NCI-H1436 treated with DMSO at 0.1 percent for 48 hours (cell line): ENCODE results near the gene AUNIP.

Experiments
- DNase-seq: peaks from one replicate; lab custom pipeline; 2025; lab: John Stamatoyannopoulos, UW

Gene AUNIP, protein sequence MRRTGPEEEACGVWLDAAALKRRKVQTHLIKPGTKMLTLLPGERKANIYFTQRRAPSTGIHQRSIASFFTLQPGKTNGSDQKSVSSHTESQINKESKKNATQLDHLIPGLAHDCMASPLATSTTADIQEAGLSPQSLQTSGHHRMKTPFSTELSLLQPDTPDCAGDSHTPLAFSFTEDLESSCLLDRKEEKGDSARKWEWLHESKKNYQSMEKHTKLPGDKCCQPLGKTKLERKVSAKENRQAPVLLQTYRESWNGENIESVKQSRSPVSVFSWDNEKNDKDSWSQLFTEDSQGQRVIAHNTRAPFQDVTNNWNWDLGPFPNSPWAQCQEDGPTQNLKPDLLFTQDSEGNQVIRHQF

DNA sequence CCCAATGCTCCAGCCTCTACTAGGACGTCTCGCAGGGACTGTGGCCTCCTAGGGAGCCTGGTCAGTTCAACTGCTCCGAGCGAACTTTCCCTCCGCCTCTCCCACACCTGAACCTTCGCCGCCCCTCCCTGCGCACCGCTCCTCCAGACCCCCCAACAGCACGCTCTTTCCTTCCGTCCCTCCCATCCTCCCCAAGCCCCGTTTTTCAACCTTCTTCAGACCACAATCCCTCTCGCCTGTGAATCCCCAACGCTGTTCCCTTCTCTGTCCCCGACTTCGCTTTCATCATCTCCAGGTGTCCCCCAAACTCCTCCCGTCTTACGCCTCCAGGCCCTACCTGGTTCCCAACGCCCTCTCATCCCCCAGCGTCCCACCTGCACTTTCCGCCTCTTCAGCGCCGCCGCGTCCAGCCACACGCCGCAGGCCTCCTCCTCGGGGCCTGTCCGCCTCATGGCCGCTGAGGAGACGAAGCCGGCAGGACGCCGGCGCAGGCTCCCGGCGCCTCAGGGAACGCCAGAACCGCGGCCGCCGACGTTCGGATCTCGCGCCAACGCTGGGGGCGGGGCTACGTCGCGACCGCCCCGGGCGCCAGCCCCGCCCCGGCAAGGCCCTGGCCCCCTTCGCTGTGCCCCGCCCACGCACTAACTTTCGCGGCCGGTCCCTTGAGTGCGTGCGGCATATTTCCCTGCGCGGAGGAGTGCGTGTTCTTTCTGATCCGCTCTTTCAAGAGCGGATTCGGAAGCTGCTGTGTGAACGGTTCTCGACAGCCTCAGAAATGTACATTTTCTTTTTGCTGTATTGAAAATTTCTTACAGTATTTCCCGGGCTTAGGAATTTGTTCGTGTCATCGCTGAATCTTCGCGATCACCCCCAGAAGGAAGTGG is at the start of gene AUNIP:
Gene AUNIP, minus strand, starts transcription at position 552 of the 884 bp plus-strand sequence. Its CDS starts 100 bp downstream, at position 452.
- peak; percentile 12 for DNase-seq

DNA sequence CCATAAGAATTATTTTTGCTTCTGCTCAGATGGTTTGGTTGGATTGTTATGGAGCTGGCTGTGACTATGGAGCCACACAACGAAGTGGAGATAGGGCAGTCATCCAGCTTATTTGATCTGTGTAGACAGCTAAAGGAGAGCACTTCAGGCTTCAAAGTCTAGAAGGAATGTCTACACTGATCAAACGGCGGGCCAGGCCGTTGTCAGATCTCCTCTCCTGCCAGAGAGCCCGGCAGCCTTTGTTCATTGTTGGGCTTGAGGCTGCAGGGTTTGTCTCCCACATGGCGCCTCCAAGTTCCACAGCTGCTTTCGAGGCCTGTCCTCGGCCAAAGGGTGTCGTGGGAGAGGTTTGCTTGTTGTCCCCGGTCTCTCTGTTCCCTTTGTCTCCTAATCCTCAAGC is 49.8 kb upstream of the AUNIP start:
- no peak for DNase-seq

DNA sequence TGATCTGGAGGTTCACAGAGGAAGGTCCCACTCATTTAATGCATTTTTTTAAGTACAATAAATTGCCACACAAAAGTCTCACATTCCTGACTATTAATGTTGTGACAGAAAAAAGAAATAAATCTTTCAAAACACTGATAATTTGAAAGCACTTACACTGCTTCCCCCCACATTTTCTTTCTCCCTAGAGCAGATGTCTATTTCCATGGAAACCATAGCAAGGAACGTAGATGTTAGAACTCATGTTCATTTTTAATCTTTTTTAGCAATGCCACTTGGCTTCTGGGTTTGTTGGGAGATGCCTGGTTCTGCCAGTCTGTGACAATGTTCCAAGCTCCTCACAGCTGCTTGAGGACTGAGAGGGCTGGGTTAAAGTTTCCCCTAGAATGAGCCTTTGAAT is 48.9 kb upstream of the AUNIP start:
- DNase-seq: no peak

DNA sequence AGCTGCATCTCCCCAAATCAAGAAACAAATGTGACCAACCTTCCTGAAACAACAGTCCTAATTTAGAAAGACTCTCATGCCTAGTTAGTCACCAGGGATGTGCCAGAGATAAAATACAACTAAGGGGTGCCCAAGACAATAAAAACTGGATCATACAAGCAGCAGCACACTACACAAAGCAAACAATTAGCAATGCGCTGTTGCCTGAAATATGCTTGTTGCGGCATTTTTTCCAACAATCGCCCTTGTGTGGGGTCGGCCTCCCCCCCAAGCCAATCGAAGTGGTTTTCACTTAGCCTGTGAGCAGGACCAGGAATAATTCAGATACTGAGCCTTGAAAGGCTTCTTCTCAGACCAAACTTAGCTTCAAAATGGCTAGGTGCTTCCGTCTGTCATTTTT is 48.3 kb upstream of the AUNIP start:
- DNase-seq: no peak

DNA sequence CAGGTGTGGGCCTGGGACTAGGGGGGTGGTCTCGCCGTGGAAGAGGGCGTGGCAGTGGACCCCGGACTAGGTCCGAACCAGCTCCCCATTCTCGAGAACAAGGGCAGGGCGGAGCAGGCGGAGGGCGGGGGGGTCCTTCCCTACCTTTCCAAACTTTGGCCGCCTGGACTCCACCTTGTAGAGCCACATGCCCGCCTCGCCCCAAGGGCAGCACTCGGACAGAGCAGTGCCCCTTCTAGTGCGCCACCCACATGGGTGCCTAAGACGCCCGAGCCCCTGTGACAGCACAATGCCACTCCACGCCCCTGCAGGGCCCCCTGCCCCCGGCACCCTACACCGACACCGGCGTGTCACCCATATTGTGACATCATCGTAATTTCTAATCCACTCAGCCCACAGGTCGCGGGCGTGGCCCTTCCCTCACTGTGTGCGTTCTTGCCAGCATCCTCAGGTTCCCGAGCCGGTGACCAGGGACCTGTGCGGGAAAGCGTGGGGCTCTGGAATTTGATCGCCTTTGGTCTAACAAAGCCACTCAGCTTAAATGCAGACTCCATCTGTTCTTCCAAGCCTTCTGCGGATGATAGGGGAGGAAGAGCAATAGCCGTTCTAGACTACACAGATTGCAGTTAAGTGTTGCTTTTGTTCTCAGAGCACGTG is 47.5 kb upstream of the AUNIP start:
- no peak for DNase-seq

DNA sequence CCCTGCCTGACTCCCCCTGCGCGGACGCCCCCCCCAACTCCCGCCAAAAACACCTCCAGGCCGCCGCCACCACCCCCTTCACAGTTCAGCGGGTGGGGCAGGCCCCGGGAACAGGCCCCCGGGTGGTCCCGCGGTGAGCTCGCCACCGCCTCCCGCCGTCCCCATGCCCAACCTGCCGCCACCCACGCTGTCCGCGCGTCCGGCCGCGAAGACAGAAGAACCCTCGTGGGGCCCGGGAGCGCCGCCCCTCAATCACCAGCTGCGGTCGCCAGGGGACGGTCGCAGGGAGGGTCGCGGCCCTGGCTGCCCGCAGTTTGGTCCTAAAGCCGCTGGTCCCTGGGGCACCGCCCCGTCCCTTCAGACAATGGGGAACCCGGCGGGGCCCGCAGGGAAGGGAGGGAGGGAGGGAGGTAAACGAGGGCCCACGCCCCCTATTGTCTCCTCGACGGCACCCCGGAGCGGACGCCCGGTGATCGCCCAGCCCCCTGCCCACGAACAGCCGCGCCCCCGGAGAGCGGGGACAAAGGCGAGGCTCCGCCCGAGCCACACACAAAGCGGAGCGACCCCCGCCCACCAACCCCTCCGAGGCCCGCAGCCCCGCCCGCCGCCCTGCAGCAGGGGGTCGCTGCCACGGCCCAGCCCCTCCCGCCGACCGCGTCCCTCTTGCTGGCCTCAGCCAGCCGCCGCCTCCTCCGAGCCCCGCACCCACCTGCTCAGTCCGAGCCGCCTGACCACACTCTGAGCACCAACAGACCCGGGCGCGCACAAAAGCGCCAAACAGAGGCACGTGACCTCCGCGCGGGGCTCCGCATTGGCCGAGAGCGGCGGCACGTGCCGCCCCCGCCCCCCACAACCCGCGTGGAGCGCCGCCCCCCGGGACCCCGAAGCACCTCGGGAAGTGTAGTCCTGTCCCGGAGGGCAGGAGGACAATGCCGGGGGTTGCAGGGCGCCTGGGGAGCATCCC is 46.7 kb upstream of the AUNIP start, which contains the start of gene STMN1:
Gene STMN1, minus strand, starts transcription at position 740 of the 964 bp plus-strand sequence. CDS start 1,743 bp downstream, outside the sequence.
- DNase-seq: peak; percentile 81

DNA sequence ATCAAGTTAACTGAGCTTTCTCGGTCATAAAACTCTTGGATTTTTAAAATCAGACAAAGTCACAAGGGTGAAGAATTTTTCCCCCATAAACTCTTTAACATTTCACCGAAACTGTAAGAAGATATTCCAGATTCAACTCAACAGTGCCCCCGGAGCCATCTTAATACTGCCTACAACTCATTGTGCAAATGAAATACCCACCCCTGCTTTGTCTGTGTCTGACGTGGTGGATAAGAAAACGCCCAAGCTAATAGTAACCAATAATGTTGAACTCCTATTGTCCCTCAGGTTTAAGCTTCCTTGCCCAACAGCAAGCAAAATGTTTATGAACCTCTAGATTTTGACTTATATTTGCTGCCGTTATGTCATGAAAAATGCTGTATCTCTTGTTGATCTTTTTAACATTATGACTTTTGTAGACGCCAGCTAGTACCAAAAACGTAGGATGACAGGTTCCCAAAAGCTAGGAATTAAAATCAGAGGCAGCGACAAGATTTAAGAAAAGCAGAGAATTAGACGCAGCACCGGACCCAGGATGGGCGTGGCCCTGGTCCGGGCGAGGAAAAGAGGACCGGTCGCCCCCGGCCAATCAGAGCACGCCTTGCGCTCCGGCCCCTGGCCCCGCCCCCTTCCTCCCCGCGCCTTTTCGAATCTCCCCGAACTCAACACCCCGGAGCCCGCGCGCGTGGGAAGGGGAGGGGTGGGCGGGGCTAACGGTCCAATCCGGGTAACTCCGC is 45.9 kb upstream of the AUNIP start:
- DNase-seq: peak; percentile 43

DNA sequence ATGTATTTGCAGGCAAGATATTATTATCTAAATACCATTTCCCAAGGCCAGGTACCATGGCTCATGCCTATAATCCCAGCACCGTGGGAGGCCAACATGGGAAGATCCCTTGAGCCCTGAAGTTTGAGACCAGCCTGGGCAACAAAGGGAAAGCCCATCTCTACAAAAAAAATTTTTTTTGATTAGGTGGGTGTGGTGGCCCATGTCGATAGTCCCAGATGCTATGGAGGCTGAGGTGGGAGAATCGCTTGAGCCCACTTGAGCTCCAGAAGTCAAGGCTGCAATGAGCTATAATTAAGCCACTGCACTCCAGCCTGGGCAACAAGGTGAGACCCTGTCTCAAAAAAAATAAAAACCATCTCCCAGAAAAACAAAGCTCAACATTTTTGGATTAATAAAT is 44.7 kb upstream of the AUNIP start:
- DNase-seq: no peak

DNA sequence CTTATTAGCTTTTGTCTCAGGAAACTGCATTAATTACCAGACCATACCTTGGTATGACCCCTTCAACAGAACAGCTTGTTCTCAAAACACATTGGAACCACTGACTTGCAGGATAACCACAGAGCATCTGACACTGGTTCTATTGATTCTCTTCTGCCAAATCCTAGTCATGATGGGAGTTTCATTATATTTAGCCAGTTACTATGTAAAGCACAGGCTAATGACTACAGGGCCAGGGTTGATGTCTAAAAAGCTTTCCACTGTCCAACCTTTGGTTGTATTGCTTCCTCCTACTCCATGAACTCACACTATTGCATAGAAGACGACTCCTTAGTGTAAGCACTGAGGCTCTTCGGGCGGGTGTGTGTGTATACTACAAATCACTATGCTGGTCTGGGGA is 43.2 kb upstream of the AUNIP start:
- no peak for DNase-seq

DNA sequence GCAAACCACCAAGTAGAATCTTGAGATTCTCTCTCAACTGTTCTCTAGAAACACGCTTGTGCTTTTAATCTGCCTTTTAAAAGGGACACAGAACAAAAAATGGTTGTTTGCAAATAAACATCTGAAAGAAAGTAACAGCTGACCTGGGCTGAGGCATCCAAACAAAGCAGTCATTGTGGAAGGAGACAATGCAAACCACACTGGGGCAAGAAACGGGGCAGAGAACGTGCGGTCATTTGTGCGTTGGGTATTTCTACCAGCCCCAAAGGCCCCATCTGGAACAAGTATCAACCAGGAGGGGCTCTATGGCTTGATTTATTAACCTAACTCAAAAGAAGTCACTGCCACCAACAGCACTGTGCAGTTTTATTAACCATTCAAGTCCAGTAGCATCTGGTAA is 41.0 kb upstream of the AUNIP start:
- DNase-seq: no peak

DNA sequence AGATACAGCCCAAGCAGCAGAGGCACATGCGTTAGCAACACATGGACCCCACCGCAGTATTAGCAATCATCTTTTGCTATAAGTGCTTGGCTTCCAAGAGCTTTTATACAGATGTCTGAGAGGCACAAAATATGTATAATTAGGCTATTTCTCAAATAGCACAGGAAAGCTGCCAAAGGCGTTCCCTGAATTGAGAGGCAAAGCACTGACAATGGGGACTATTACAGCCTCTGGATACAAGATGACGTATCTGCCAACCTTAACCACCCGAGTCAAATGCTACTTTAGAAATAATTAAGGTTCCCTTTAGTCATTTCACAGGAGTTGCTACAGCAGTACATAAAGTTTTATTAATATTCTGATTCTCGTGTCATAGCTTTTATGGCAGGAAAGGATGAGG is 40.5 kb upstream of the AUNIP start:
- DNase-seq: peak; percentile 80

DNA sequence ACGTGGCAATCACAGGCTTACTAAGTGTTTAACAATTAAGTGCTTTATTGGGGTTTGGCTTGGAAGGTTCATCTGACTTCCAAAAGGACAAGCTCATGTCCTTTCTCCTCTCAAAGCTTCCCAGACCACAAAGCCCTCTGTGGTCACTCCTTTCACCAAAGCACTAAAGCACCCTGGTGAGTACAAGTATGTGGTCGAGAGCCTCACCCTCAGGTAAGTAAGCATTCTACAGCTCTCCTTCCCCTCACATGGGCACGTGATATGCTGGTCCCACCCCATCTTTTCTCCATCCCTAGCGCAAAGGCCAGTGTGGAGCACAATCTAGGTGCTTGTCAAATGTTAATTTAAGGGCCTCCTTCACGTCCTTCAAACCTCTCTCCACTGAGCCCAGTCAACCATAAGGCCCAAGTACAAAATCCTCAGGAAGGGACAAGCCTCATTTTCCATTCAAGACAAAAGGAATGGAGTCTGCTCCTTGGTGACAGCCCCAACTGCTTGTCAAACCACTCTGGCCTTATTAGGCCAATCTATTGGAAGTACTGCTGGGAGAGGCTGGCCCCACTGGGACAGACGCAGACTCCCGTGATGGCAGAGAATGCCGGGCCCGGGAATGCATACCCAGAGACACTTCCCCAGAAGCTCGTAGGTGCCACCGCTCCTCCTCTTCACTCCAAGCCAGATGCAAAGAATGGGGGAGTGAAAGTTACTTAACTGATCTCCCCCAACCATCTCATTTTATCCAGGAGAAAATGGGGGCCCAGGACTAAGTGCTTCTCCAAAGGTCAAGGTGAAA is 39.2 kb upstream of the AUNIP start:
- DNase-seq: no peak

DNA sequence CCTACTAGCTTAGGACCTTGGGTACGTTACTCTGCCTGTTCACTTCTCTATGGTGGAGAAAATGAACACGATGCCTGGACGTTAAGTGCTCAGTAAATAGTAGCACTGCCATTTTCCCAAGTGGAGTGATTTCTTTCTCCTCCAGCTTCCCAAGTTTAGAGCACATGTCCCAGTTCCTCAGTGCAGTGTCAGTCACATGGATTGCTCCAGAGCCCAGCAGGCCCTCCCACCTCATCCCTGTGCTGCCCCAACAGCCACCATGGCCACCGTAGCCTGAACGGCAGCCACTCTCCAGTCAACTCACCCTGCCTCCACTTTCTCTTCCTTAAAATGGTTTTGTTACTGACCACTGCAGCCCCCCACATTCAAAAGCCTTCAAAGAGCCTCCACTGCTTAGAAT is 38.5 kb upstream of the AUNIP start:
- no peak for DNase-seq

DNA sequence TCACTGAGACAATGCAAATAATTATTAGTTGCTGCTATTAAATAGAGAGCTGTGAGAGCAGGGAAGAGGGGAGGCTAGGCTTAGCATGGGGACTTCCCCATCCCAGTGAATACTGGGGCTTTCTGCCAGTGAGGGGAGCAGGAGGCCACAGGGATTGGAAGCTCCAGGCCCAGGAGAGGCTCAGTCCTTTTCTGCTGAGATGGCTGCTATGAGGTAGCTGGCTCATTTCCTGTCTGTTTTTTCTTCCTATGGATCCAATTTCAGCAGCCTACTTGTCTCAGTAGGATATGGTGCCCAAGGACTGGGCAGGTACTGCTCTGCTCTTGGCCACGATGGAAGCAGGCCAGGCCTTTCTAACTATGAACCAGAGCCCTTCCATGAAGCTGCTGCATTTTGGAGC is 37.0 kb upstream of the AUNIP start:
- DNase-seq: no peak

DNA sequence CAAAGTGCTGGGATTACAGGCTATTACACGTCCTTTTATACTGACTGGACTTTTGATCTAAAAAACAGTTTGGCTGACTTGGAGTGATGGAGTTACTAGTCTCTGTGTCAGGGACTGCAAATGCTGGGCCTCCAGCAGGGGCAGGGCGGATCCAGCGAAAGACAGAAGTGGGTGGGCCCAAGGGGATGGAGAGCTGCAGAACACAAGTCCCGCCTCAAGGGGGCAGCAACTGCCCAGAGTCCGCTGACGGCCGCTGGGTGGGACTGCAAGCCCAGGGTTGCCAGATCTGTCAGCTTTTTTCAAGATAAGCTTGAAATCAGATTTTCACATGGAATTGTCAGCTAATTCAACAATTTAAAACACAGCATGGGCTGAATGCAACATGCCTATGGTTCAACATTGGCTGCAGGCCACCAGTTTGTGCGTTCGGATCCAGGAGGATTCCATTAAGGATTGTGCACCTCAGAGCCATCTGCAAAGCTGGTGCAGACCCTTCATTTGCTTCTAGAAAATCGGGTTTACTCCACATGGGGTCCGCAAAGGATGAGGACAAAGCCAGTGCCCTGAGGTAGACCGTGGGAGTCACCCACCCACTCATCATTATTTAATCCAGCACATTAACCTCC is 36.2 kb upstream of the AUNIP start:
- DNase-seq: peak; percentile 27

DNA sequence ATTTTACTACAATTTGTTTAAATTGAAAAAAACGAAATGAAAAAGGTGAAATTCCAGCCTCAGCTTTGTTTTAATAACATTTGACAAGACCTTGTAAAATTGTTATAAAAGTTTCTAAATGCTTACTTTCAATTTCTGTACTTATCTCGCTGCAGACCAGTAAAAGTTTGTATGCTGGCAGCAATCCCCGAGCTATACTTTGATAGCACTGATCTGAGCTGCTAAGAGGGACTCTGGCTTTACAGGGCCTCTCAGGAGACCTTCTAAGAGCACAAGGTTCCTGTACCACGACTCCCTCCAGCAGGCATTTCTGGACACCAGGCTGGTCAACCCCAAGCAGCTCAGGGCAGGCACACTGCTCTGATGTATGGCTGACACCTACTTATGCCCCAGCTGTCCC is 33.9 kb upstream of the AUNIP start:
- DNase-seq: no peak

DNA sequence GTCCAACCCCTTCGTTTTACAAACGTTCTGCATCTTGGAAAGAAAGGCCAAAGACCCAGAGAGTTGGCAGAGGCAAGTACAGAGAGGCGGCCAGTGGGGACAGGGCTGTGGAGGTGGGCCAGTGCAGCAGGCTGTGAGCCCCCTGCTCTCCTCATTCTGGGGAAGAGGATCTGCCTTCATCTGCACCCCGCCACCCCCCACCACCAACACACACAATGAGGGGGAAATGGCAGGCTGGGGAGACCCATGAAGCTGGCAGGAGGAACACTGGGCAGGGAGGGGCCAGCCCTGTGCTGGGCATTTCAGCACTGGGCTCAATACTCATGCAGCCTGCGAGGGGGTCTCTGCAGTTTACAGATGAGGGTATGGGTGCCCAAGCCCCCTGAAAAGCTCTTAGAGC is 32.3 kb upstream of the AUNIP start:
- DNase-seq: no peak

DNA sequence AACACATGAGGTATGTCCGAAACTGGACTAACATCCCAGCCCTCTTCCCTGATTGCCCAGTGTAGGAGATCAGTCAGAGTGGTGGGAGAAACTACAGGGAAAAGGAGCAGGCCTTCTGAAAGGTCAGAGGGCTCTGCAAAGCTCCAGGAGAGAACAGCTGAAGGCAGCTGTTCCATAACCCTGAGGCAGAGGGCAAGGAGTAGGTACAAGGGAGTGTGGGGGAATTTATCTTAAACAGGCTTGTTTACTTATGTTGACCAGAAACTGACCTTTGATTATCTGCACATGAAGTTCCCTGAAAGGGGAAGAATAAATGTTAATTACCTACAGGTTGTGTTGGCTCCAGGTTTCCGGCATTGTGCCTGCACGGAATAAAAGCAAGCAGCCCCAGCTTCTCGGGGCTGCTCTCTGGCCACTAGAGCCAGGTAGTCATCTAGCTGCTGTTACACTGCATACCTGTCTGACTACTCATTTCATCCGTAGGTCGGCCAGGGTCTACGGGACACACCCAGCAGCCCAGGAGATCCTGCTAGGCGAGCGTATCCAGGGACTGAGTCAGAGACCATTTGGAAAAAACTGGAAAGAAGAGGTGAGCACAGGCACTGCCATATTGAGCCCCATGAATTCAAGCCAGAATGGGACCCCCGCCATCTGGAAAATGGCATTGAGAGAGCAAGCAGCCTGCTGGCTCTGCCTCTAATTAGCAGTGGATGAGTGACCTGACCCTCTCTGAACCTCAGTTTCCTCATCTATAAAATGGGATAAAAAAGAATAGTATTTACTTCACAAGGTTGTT is 31.2 kb upstream of the AUNIP start:
- DNase-seq: no peak

DNA sequence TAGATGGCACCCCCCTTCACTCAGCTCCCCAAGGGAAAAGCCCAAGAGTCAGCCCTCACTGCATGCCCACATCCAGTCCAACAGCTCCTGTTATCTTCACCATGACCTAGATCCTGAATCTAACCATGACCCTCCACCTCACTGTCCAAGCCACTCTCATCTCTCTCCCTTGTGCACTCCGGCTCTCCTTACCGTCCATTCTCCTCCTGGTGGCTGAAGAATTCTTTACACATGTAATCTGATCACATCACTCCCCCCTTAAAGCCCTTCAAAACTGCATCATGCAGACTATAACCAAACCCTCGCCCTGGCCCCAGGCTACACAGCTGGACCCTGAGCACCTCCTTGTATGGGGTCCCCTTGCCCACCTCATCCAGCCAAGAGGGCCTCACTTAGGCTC is 30.2 kb upstream of the AUNIP start:
- no peak for DNase-seq
